Mesodermal cell (in vitro differentiated cells): ENCODE measurements around the gene THBS4.

ENCODE experiments used
- H3K27ac ChIP-seq: 2 replicates; pipeline ENCODE4 v1.7.0; 2013; ENCODE audit warnings: mild to moderate bottlenecking, low read depth, low read length, moderate library complexity; ENCODE audit not compliant: severe bottlenecking
- H3K36me3 ChIP-seq: 2 replicates; pipeline ENCODE4 v1.7.1; 2013; ENCODE audit warnings: mild to moderate bottlenecking, low read length, moderate library complexity; ENCODE audit not compliant: control insufficient read depth, insufficient read depth
- H3K4me1 ChIP-seq: one replicate; pipeline ENCODE4 v1.7.1; 2013; ENCODE audit warnings: mild to moderate bottlenecking, low read length; ENCODE audit not compliant: insufficient read depth, control insufficient read depth, poor library complexity, severe bottlenecking
- H3K4me3 ChIP-seq: 2 replicates; pipeline ENCODE4 v1.7.0; 2013; ENCODE audit warnings: low read length, control low read depth, mild to moderate bottlenecking; ENCODE audit not compliant: insufficient read depth, poor library complexity, severe bottlenecking; ENCODE audit errors: extremely low read depth
- H3K9me3 ChIP-seq: 2 replicates; pipeline ENCODE4 v1.7.1; 2013; ENCODE audit warnings: mild to moderate bottlenecking, low read length, moderate library complexity; ENCODE audit not compliant: control insufficient read depth
- WGBS, 2 experiments: methylation state at CpG; one replicate each; pipeline ENCODE4 v1.1.5; 2013; ENCODE audit warnings: missing lambda C conversion rate in 2 of 2; ENCODE audit not compliant: insufficient coverage in 2 of 2; 5-methylcytosine and 5-hydroxymethylcytosine counted together

The THBS4 gene

DNA sequence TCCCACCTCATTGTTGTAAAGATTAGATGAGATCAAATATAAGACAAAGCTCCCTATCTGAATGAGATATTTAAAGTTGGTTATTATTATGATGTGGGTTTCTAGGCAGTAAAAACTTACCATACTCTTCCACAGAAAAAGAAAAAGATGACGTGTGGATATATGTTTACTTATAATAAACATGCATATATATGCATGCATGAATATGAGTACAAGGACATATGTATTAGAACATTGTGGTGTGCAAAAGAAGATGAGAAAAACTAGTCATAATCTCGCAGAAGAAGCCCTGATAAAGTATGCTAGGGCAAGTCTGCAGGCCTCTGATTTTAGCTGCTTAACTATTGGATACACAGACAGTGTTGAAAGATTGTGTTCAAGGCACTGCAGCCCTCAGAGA lies 10.1 kb upstream of the THBS4 start:
- no peaks in the 10 kb centered on the region for H3K36me3 ChIP-seq
- no peak overlapping the region for H3K27ac ChIP-seq
- WGBS, 2 experiments, result 78 to 83% methylated on average over 1 of the region's 2 CpGs
- H3K9me3 ChIP-seq, result no peaks in the 10 kb centered on the region
- H3K4me3 ChIP-seq, result no peak overlapping the region
- no peaks in the 10 kb centered on the region for H3K4me1 ChIP-seq

DNA sequence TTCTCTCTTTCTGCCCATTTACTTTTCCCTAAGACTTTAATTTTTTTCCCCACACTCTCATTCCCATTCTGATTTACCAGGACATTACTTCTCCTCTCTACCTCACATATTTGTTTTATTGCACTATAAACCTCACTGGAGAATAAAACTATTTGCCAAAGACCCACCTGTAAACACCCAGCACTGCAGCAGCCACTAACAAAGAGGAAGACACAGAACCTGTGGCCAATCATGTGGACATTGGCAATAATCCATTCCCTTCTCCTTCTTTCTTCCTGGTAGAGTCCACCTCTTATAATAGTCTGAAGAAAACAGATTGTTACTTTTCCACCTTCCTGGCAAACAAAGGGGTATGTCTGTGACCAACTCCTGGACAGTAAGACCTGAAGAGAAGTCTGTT lies 8.3 kb upstream of the THBS4 start:
- Histone ChIP-seq H3K4me1 (no peaks in the 10 kb centered on the region), H3K9me3 (no peaks in the 10 kb centered on the region), H3K4me3 (no peak overlapping the region), H3K36me3 (no peaks in the 10 kb centered on the region), H3K27ac (no peak overlapping the region)

DNA sequence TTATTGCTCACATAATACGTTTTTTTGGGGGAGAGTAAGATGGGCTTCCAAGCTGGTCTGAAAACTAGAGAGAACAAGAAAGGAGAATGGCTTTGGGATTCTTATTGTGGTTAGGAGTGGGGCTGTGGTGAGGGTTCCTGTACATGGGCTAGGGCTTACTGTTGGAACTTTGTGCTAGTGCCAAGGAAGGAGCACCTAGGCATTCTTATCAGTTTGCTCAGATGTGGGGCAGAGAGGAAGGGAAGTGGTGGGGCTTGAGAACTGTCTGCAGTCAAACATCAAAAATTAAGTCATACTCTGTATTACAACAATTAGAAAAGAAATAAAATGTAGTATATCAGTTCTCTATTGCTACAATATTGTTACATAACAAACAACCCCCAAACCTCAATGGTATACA lies 4.0 kb upstream of the THBS4 start:
- 90% methylated on average over 1 of the region's 1 CpG; no CpG with 5 or more reads in 1 of the 2 experiments for WGBS, 2 experiments
- no peaks in the 10 kb centered on the region for H3K9me3 ChIP-seq
- no peaks in the 10 kb centered on the region for H3K4me1 ChIP-seq
- H3K27ac ChIP-seq, result no peak overlapping the region
- no peaks in the 10 kb centered on the region for H3K36me3 ChIP-seq
- H3K4me3 ChIP-seq, result no peak overlapping the region

DNA sequence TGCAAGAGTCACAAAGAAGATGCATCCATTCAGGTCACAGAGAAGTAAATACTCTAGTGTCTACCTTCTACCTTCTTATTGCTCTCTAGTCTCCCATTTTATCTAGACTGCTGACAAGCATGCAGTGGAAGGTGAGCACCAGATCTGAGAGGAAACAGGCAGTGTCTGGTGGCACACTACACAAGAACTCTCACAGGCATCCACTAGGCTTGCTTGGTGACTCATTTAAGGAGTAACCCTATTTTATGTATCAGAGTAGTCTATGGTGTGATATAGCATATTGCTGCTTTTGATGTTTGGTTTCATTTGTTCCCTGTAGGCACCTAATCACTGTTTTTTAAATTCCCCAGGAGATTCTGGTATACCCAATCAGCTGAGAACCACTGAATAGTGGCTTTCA lies 1.6 kb upstream of the THBS4 start:
- Histone ChIP-seq H3K4me1 (no peaks in the 10 kb centered on the region), H3K36me3 (no peaks in the 10 kb centered on the region), H3K9me3 (no peaks in the 10 kb centered on the region), H3K27ac (no peak overlapping the region), H3K4me3 (no peak overlapping the region)

DNA sequence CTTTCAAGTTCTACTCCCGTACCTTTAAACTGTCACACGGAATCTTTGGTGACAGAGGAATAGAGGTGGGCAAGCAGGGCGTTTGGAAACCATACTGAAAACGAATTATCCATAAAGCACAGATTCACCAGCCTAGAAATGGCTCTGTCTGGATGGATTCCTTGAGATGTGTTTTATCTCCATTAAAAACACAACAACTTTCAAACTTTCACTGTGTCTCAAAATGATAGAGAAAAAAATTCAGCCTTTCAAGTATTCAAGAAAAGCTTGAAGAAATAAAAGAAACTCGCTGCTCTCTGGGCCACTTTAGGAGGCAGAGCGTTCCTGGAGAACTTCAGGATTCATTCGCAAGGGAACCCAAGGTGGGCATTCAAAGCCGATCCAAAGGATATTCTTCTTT lies 589 bp upstream of the THBS4 start:
- H3K4me1 ChIP-seq, result no peaks in the 10 kb centered on the region
- no peaks in the 10 kb centered on the region for H3K9me3 ChIP-seq
- WGBS, 2 experiments, result 32 to 40% methylated on average over 5 of the region's 8 CpGs
- no peaks in the 10 kb centered on the region for H3K36me3 ChIP-seq
- peak overlapping the region; percentile 18 for H3K4me3 ChIP-seq
- no peak overlapping the region for H3K27ac ChIP-seq

DNA sequence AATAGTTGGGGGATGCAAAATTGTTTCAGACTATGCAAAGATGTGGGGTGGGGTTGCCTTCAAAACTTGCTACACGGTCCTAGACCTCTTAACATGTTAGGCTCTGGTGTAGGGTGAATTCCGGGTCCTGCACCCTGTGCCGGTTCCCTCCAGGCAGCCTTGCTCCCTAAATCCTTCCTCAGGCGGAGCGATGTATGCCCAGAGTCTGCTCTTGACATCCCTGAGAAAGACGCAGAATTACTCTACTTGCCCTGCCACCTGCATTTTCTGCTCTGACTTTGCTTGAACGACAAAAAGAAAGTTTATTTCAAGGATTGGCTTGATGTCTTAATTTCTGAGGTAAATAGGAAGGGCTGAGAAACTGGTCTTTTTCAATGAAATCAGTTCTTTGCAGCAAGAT lies 691 bp downstream of the THBS4 start:
- Histone ChIP-seq H3K4me3 (no peak overlapping the region), H3K4me1 (no peaks in the 10 kb centered on the region), H3K36me3 (no peaks in the 10 kb centered on the region), H3K27ac (no peak overlapping the region), H3K9me3 (no peaks in the 10 kb centered on the region)
- WGBS, 2 experiments, result 77 to 92% methylated on average over 5 to 7 of the region's 7 CpGs

DNA sequence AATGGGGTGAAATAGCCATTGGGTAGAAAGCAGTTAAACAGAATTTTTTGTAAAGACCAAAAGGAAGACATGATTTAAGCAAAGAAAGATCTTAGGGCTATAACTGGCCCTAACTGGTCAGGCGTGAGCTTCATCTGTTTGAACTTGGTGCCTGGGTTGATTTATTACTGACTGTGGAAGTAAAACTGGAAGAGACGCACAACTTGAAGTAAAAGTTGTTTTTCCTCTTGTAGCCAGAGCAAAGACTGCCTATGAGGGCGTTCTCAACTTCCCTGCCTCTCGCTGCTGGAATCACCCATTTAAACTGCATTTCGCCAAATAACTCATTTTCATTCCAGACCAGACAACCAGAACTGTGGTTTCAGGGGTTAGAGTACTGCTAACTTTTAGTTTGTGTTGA lies 1.5 kb downstream of the THBS4 start:
- Histone ChIP-seq H3K9me3 (no peaks in the 10 kb centered on the region), H3K4me3 (no peak overlapping the region), H3K36me3 (no peaks in the 10 kb centered on the region), H3K4me1 (no peaks in the 10 kb centered on the region), H3K27ac (no peak overlapping the region)
- 100% methylated on average over 2 of the region's 5 CpGs for WGBS, 2 experiments

DNA sequence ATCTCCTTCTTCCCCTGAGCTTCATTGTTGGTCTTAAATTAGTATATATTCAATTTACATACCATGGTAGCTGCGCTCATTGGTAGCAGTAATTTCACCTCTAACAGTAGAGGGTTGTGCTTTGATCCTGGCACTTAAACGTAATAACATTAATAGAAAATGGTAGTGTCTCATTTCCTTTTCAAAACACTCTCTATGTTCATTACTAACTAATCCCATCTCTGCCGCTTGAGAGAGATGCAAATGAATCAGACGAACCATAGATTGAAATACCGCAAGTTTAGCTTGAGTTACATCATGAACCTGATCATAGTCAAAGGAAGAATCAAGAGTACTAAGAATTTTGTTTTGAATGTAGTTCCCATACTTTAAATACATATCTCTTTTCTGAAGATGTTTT lies 2.2 kb downstream of the THBS4 start:
- H3K36me3 ChIP-seq, result no peaks in the 10 kb centered on the region
- no peaks in the 10 kb centered on the region for H3K9me3 ChIP-seq
- WGBS, 2 experiments, result 80 to 100% methylated on average over 1 to 2 of the region's 5 CpGs
- H3K27ac ChIP-seq, result no peak overlapping the region
- H3K4me1 ChIP-seq, result no peaks in the 10 kb centered on the region
- no peak overlapping the region for H3K4me3 ChIP-seq

DNA sequence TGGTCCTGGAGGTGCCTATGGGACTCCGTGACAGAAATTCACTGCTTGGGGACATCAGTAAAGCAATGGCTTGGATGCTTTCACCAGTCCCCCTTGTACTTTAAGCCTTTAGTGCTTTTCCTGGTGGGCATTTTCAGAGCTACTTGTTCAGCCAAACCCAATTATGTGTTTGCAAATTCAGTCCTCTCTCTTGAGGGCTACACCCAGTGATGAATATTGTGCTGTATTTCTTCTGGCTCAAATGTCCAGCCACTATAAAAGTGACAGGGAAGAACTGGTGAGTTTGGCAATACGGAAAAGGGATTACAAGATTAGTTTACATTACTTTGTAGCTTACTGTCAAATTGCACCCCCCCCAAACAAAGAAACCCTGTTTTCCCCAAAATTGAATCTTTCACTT lies 4.5 kb downstream of the THBS4 start:
- 54 to 70% methylated on average over 1 of the region's 2 CpGs for WGBS, 2 experiments
- H3K4me3 ChIP-seq, result no peak overlapping the region
- H3K9me3 ChIP-seq, result no peaks in the 10 kb centered on the region
- no peaks in the 10 kb centered on the region for H3K4me1 ChIP-seq
- no peak overlapping the region for H3K27ac ChIP-seq
- H3K36me3 ChIP-seq, result no peaks in the 10 kb centered on the region

DNA sequence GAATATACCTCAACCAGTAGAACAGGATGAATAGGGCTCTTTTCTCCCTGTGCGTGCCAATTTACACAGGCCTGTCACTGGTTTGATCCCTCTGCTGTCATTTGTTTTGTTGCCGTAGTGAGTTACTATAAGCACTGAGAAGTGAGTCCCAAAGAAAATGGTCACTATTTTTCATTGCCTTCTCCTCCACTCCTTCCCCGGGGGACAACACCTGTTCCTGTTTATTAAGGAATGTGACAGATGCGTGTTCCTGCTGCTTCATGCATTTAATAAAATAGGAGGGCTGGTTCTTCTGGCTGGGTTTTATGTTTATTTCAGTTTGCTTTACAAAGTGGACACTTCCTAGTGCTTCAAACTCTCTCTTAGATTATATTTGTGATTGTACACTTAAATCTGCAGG lies 6.4 kb downstream of the THBS4 start:
- Histone ChIP-seq H3K36me3 (no peaks in the 10 kb centered on the region), H3K9me3 (no peaks in the 10 kb centered on the region), H3K4me3 (no peak overlapping the region), H3K27ac (no peak overlapping the region), H3K4me1 (no peaks in the 10 kb centered on the region)
- WGBS, 2 experiments, result 100% methylated on average over 1 of the region's 4 CpGs

DNA sequence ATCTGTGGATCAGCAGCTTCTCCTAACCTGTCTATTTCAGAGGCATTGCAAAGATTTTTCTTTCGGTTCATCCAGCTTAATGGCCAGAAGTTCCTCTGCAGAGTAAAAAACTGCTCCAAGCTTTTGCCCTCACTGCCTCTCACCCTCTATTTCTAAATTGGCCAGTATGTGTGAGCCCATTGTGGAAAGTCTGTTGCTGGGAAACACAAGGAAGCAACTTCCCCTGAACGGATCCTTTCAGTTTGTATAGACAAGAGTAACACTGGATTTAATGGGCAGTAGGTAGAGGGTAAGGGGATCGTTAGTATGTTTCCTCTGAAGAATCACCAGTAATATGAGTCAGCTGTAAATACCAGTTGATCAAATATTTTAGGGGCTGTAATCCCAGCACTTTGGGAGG lies 7.2 kb downstream of the THBS4 start:
- no peak overlapping the region for H3K27ac ChIP-seq
- no peaks in the 10 kb centered on the region for H3K36me3 ChIP-seq
- no peak overlapping the region for H3K4me3 ChIP-seq
- H3K9me3 ChIP-seq, result no peaks in the 10 kb centered on the region
- H3K4me1 ChIP-seq, result no peaks in the 10 kb centered on the region
- 83 to 96% methylated on average over 2 to 3 of the region's 3 CpGs for WGBS, 2 experiments

DNA sequence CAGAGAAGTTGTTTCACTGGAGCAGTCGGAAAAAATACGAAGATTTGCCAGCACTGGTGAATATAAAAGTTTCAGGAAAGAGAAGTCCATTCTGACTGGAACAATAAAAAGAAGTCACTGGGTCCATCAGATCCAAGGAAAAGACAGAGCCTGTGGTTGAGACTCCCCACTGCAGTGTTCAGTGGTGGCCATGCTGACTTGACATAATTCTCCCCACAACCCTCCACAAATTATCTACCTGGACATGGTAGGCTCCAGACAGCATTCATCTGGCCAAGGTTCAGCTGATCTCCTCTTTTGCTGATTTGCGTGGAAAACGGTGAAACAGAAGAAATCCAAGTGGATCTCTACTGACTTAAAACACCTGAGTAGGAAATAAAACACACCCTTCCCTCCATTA lies 8.0 kb downstream of the THBS4 start:
- Histone ChIP-seq H3K4me3 (no peak overlapping the region), H3K27ac (no peak overlapping the region), H3K36me3 (no peaks in the 10 kb centered on the region), H3K4me1 (no peaks in the 10 kb centered on the region), H3K9me3 (no peaks in the 10 kb centered on the region)
- WGBS, 2 experiments, result 83 to 94% methylated on average over 2 of the region's 4 CpGs
